Measurements from ENCODE around the gene SLC9A9.

DNA sequence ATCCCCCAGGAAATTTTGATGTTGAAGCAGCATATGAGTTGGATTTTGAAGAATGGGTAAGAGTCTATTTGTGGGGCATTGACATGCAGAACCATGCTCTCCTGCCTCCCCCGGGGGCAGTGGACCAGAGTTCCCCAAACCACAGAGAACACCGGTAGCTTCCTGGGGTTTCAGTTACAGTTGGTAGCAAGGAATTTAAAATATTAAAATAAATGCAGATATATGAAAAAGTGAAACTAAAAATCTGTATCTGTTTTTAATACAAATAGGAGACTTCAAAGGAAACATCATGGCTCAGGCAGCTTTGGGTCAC is 37.4 kb downstream of the SLC9A9 start:
- TF ChIP-seq, protein P1, sequence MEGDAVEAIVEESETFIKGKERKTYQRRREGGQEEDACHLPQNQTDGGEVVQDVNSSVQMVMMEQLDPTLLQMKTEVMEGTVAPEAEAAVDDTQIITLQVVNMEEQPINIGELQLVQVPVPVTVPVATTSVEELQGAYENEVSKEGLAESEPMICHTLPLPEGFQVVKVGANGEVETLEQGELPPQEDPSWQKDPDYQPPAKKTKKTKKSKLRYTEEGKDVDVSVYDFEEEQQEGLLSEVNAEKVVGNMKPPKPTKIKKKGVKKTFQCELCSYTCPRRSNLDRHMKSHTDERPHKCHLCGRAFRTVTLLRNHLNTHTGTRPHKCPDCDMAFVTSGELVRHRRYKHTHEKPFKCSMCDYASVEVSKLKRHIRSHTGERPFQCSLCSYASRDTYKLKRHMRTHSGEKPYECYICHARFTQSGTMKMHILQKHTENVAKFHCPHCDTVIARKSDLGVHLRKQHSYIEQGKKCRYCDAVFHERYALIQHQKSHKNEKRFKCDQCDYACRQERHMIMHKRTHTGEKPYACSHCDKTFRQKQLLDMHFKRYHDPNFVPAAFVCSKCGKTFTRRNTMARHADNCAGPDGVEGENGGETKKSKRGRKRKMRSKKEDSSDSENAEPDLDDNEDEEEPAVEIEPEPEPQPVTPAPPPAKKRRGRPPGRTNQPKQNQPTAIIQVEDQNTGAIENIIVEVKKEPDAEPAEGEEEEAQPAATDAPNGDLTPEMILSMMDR (IDR thresholded peaks at IDR 0.05; ENCODE audit: insufficient read depth, low read length): no peak
- TF ChIP-seq POLR2AphosphoS5 (IDR thresholded peaks at IDR 0.05; ENCODE audit: low read depth) (no peak), GABPA (IDR thresholded peaks at IDR 0.05; ENCODE audit: low read depth) (no peak)

Data from HL-60 (cell line).